ACHN (cell line): ENCODE measurements around the gene SRP9.
"Not testable (repeated sequence)": the region's sequence is repeated elsewhere in the genome, so short reads cannot be mapped to it uniquely, and the experiment has no call there.

Source experiments
- DNase-seq: peaks from one replicate; pipeline ENCODE4 v3.0.0-alpha.2; 2015
- in situ Hi-C: cut with HindIII; loops from 2 replicates; pipeline ENCODE4 v1.10.0; 2017; ENCODE audit warnings: low sequenced_read_pairs, low pct_ligation_motif_present, low pct_unique_long_range_greater_than_20kb

The SRP9 gene

DNA sequence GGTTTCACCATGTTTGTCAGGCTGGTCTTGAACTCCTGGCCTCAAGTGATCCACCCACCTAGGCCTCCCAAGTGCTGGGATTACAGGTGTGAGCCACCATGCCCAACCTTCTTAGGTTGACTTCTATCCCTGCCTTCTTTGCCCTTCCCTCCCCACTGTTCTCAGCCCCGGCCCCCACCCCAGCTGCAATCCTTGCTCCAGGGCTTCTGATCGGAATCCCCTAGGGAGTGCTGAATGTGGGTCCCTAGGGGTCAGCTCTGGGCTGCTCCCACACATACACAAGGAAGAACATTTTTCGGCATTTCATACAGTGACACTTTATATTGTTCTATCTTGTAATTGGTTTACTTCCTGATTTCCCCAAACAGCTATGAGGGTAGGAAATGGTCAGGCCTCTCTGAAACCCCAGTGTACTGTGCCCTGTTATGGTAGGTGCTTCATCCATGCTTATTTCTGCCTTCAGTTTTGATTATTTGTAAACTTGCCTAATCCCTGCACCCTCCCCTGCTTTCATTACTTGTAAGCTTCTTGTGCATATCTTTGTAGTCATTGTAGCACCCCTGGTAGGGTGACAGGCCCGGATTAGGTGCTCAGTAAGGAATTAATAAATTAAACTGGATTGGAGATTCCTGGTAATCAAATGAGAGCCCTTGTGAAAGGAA, 5.8 kb upstream of the SRP9 start:
- no peak for DNase-seq
- in situ Hi-C loops, result no loop called here

DNA sequence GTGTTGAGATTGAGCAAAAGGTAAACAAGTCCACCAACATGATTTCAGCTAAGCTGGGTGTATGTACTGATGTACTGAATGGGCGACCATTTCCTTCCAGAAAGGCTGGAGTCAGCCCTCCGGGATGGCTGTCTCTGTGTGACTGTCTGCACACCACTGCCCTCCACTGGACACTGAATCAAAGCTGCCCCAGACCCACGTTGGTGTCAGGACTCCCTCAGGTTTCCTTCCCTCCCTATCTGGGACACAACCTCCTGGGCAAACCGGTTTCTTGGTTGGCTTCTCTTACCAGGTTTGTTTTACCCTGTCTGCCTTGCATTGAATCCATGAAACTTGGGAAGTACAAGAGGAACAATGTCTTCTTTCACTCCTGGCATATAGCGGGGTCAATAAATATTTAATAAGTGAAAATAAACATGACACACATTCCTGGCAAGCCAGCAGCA, 5.3 kb upstream of the SRP9 start:
- in situ Hi-C loops, result no loop called here
- peak; percentile 91 for DNase-seq

DNA sequence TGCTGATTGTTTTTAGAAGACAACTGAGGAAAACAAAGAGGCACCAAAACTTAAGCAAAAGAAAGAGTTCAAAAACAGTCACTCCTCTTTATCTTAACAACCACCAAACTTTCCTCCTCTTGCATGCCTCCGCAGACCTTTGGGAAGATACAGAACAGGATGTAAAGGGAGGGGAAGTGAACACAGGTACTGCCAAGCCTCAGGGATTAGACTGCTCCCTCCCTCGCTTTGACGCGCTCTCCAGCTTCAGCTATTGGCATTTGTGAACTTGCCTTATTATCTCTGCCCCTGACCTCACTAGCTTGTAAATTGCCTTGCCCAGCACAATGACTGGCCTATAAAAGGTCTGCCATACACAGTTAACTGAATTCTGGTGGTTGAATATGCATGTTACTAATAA, 4.8 kb upstream of the SRP9 start:
- no peak for DNase-seq
- in situ Hi-C loops, result no loop called here

DNA sequence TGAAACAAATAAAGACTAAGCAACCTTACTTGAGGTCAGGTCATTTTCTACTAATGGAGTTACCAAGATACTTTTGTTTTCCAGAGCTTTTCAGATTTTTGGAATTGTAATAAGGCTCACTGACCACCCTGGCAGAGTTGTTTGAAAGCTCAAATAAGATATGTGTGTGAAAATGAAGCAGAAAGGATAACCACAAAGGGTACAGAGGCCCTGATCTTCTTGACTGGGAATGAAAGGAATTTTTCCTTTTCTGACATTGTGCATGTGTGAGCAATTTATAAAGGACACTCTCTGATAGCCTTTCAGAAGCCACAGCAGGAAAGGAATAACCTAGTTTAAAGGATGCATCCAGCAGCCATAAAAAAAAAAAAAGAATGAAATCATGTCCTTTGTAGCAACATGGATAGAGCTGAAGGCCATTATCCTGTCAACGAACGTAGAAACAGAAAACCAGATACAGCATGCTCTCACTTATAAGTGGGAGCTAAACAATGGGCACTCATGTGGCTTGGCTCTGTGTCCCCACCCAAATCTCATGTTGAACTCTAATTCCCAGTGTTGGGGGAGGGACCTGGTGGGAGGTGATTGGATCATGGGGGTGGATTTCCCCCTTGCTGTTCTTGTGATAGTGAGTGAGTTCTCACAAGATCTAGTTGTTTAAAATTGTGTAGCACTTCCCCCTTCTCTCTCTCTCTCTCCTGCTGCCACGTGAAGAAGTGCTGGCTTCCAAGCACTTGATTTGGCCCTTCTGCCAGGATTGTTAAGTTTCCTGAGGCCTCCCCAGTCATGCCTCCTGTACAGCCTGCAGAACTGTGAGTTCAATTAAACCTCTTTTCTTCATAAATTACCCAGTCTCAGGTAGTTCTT, 3.1 kb upstream of the SRP9 start:
- in situ Hi-C loops, result loop anchor here (25.0 kb wide), 1 partner anchor 287 kb away; no protein-coding TSS in a partner anchor
- DNase-seq, result no peak

DNA sequence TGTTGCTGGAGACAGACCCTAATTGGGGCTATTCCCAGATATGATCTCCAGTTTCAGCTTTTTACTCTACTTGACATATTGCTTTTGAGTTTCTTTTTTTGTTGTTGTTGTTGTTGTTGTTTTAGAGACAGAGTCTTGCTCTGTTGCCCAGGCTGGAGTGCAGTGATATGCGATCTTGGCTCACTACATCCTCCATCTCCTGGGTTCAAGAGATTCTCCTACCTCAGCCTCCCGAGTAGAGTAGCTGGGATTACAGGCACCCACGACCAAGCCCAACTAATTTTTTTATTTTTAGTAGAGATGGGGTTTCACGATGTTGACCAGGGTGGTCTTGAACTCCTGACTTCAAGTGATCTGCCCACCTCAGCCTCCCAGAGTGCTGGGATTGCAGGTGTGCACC, 1.3 kb upstream of the SRP9 start:
- in situ Hi-C loops, result loop anchor here (25.0 kb wide), 1 partner anchor 289 kb away; no protein-coding TSS in a partner anchor

DNA sequence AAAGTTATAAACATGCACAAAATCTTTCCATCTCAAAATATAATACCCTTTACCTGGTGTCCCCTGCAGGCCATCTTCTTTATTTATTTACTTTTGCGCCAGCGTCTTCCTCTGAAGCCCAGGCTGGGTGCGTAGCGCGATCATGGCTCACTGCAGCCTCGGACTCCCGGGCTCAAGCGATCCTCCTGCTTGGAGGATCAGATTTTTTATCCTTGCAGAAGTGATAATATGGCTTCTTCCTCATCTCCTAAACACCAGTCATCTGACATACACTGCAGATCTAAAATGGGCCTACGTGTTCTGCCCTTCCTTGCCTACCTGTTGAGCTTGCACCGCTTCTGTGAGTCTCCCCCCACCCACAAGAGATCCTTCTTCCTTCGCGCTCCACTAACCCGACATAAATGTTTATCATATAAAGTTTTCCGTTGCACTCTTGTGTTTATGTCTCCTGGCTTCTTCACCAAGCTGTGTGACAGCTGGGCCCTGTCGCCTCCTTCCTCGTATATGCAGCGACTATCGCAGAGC, 506 bp upstream of the SRP9 start:
- in situ Hi-C loops, result loop anchor here (25.0 kb wide), 1 partner anchor 290 kb away; no protein-coding TSS in a partner anchor
- no peak for DNase-seq

More for the DNA sequence above, 1.3 kb upstream of the SRP9 start:
- no peak for DNase-seq

DNA sequence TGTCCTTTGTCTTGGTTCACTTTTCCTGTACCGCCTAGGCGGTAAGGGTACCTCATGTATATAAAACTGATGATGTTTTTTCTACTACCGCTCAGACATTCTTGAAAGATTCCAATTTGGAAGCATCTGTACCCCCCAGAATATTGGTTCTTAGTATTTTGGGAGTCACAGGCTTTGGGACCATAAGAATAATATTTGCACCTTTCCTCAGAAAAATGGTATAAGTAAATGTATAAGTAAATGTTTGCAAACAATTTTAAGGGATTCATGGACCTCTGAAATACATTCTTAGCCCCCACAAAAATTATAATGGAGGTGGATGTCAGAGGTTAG, 677 bp downstream of the SRP9 start:
- in situ Hi-C loops, result loop anchor here (25.0 kb wide), 1 partner anchor 291 kb away; no protein-coding TSS in a partner anchor
- no peak for DNase-seq

DNA sequence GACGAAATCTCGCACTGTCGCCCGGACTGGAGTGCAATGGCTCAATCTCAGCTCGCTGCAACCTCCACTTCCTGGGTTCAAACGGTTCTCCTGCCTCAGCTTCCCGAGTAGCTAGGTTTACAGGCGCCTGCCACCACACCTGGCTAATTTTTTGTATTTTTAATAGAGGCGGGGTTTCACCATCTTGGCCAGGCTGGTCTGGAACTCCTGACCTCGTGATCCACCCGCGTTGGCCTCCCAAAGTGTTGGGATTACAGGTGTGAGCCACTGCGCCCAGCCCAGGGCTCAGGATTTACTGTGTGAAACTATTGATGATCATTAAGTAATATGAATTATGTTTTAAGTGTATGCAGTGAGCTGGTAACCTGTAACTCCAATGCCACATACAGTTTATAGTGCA, 1.5 kb downstream of the SRP9 start:
- in situ Hi-C loops, result loop anchor here (25.0 kb wide), 1 partner anchor 292 kb away; no protein-coding TSS in a partner anchor
- DNase-seq, result not testable (repeated sequence)

DNA sequence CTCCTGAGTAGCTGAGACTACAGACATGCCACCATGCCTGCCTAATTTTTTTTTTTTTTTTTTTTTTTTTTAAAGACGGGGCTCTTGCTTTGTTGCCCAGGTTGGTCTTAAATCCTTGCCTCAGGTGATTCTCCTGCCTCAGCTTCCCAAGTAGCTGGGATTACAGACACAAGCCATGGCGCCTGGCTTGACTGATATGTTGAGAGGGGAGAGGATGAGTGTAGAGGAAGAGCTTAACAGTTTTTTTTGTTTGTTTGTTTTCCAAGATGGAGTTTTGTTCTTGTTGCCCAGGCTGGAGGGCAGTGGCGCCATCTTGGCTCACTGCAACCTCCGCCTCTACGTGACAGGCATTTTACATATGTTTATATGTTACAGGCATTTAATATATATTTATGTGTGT, 2.5 kb downstream of the SRP9 start:
- in situ Hi-C loops, result loop anchor here (25.0 kb wide), 1 partner anchor 293 kb away; no protein-coding TSS in a partner anchor
- DNase-seq, result no peak

DNA sequence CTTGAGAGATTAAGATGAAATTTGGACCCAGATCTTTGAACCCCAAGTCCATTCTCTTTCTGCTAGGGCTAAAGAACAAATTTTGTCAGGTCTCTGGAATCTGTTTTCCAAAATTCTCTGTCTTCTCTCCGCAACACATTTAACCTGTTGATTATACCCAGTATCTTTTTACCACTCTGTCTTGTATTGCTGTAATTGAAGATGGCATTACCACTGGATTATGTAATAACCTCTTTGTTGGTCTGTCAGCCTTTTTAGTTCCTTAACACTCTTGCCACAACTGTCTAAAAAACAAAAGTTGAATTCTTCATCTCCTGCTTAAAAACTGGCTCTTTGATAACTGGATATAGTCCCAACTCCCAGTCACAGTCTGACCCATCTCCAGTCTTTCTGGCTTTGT, 3.0 kb downstream of the SRP9 start:
- in situ Hi-C loops, result loop anchor here (25.0 kb wide), 1 partner anchor 293 kb away; no protein-coding TSS in a partner anchor
- DNase-seq, result no peak

DNA sequence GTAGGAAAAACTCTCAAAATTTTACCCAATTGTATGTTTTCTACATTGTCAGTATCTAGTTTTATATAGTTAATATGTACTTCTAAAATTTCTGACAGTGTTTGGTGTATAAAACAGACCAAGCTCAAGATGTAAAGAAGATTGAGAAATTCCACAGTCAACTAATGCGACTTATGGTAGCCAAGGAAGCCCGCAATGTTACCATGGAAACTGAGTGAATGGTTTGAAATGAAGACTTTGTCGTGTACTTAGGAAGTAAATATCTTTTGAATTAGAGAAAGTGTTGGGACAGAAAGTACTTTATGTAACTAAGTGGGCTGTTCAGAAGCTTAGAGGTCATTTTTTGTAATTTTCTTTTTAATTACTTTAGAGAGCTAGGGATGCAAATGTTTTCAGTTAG, 11.5 kb downstream of the SRP9 start:
- DNase-seq, result not testable (repeated sequence)
- in situ Hi-C loops, result loop anchor here (25.0 kb wide), 1 partner anchor 302 kb away; no protein-coding TSS in a partner anchor

DNA sequence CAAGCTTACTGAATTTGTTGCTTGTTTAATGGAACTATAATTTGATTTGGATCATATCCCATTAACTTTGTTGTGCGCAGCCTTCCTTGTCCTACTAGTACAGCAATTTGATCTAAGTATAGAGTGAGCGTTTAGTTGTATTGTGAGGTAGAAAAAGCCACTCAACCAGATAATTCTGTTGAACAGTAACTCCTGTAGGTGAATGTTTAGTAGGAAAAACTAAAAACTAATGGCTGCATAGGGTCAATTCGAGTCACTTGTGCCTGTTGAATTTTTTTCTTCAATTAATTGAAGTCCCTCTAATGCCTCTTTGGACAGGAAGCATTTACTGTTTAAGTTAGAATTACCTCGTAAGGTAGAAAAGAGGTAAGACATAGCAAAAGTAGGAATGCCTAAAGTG, 17.3 kb downstream of the SRP9 start:
- in situ Hi-C loops, result loop anchor here (25.0 kb wide), 1 partner anchor 308 kb away; no protein-coding TSS in a partner anchor
- no peak for DNase-seq

DNA sequence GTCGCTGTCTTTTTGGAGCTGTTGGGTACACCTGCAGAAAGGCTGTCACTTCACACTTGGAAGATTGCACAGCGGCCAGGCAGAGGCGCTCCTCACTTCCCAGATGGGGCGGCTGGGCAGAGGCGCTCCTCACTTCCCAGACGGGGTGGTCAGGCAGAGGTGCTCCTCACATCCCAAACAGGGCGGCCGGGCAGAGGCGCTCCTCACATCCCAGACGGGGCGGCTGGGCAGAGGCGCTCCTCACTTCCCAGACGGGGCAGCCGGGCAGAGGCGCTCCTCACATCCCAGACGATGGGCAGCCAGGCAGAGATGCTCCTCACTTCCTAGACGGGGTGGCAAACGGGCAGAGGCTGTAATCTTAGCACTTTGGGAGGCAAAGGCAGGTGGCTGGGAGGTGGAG, 18.5 kb downstream of the SRP9 start:
- not testable (repeated sequence) for DNase-seq
- in situ Hi-C loops, result loop anchor here (25.0 kb wide), 1 partner anchor 309 kb away; no protein-coding TSS in a partner anchor

DNA sequence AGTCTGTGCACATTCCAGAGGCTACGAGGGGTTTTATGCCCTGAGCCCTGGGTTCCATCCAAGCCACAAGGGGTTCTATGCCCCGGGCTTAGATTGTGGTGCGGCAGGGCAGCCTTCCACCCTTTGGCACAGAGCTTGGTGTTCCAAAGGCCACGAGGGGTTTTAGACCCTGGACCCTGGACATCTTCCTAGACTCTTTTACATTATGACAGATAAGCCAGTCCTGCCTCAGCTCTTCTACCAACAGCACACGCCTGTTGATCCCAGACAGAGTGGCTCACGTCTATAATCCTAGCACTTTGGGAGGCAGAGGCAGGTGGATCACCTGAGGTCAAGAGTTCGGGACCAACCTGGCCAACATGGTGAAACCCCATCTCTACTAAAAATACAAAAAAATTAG, 23.5 kb downstream of the SRP9 start:
- in situ Hi-C loops, DNase-seq: not testable (repeated sequence)

DNA sequence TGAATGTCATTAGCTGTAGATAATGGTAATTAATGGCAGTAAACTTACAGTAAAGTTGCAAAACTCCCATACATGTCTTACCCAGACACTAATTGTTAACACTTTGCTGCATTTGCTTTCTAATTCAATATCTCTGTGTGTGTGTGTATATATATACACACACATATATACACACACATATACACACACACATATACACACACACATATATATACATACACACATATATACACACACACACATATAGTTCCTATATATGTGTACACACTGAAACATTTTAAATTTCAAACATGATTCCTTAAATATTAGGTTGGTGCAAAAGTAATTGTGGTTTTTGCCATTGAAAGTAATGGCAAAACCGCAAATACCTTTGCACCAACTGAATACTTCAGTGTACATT, 28.6 kb downstream of the SRP9 start:
- in situ Hi-C loops, result no loop called here
- no peak for DNase-seq

DNA sequence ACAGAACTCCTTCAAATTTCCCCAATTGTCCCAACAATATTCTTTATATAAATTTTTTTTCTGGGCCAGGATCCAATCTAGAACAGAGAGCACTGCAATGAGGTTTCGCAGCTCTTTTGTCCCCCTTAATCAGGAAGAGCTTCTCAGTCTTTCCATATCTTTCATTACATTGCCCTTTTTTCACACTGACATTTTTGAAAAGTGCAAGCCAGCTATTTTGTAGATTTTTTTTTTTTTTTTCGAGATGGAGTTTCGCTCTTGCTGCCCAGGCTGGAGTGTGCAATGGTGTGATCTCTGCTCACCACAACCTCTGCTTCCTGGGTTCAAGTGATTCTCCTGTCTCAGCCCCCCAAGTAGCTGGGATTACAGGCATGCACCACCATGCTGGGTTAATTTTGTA, 29.1 kb downstream of the SRP9 start:
- in situ Hi-C loops, DNase-seq: not testable (repeated sequence)

DNA sequence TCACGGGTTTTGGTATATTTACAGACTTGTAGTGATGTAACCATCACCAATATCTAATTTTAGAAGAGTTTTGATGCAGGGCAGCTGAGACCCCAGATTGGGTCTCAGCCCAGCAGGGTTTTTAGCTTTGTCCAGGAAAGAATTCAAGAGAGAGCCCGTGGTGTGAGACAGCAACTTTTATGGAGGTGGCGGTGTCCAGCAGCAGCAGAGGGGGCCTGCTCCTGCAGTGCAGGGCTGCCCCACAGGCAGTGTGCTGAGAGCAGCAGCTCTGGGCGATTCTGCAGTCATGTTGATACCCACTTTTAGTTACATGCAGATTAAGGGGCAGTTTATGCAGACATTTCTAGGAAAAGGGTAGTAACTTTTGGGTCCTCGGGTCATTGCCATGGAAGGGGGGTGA, 30.5 kb downstream of the SRP9 start:
- DNase-seq, result no peak
- in situ Hi-C loops, result no loop called here

DNA sequence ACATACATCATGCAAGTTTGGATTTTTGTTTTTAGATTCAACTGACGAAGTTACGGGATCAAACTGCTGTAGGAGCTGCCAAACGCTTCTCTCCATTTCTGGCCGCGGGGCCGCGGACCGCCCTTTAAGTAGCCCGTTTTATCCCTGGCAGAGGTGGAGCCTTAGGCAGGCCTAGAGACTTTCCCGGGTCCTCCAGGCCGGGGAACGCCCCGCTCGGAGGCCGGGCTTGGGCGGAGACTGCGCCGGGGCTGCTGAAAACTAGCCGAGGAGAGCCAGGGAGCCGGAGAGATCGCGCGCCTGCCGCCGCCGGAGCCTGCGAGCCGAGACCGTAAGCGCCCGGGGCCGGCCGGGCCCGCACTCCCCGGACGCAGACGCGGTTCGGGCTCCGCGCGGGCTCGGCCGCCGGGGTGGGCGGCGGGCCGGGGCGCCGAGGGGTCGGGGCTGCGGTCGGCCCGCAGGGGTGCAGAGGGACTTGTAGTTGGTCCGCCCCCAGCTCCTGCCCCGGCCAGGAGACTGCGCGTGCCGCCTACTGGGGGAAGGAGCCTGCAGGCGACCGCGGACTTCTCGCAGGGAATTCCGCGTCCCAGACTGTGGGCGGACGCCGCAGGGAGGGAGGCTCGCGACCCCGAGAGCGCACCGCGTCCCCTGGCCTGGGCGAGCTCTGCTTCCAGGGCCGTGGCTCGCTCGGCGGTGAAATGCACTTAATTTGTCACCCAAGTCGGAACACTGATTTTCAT, 32.4 kb downstream of the SRP9 start, which contains the start of gene EPHX1:
Gene EPHX1 (plus strand): TSS at position 283 of the 737 bp plus-strand sequence. CDS start 18,606 bp downstream, outside the sequence.
- in situ Hi-C loops, result no loop called here
- DNase-seq, result peak; percentile 92
